ENCODE data around the gene KCTD1.

GRCh38 chr18:26419746-26420145, 128.6 kb downstream of the KCTD1 start:
- no peak for TF ChIP-seq CTCF (IDR thresholded peaks at IDR 0.05)
- TF ChIP-seq ZFX (IDR thresholded peaks at IDR 0.05; ENCODE audit: borderline replicate concordance), result no peak
